ENCODE data around the gene CIBAR2. TPM values are rescaled to one million over a fixed set of nuclear protein-coding genes. Genes with fewer than 3 reads are reported as not detected.

Gene CIBAR2
- total RNA-seq, 4 donors from 2014 or later = not detected

- Histone ChIP-seq H3K27me3 (no peaks in the 10 kb centered on the region), H3K4me1 (no peaks in the 10 kb centered on the region), H3K36me3 (no peaks in the 10 kb centered on the region), H3K9me3 (no peaks in the 10 kb centered on the region), H3K27ac (no peak overlapping the region), H3K4me3 (replicated peaks in 1 of 3) (no peak overlapping the region)
- DNase-seq = no peak
- intact Hi-C loops (cut with DNase I) = no loop called here
- WGBS, 2 donors = 94 to 96% methylated on average over 16 of the region's 16 CpGs
- TF ChIP-seq POLR2A (IDR thresholded peaks at IDR 0.05) (no peak), CTCF (IDR thresholded peaks at IDR 0.05) (no peak)
Observed at GRCh38 chr16:85075236-85075924, 36.9 kb downstream of the CIBAR2 start.

- Histone ChIP-seq H3K4me3 (replicated peaks in 1 of 3) (no peak overlapping the region), H3K36me3 (no peaks in the 10 kb centered on the region), H3K4me1 (no peaks in the 10 kb centered on the region), H3K27me3 (no peaks in the 10 kb centered on the region), H3K9me3 (no peaks in the 10 kb centered on the region), H3K27ac (no peak overlapping the region)
- intact Hi-C loops (cut with DNase I) = no loop called here
- TF ChIP-seq CTCF (IDR thresholded peaks at IDR 0.05) (no peak), POLR2A (IDR thresholded peaks at IDR 0.05) (no peak)
- no peak for DNase-seq
- 95 to 96% methylated on average over 6 of the region's 6 CpGs for WGBS, 2 donors
Observed at GRCh38 chr16:85074225-85074914, 37.9 kb downstream of the CIBAR2 start.

GRCh38 chr16:85072947-85073346 is 39.3 kb downstream of the CIBAR2 start:
- Histone ChIP-seq H3K4me1 (no peaks in the 10 kb centered on the region), H3K27me3 (no peaks in the 10 kb centered on the region), H3K36me3 (no peaks in the 10 kb centered on the region), H3K9me3 (no peaks in the 10 kb centered on the region), H3K27ac (no peak overlapping the region), H3K4me3 (replicated peaks in 1 of 3) (no peak overlapping the region)
- TF ChIP-seq CTCF (IDR thresholded peaks at IDR 0.05) = no peak
- TF ChIP-seq POLR2A (IDR thresholded peaks at IDR 0.05) = no peak
- DNase-seq = no peak
- WGBS, 2 donors = 85 to 88% methylated on average over 13 of the region's 13 CpGs
- intact Hi-C loops (cut with DNase I) = no loop called here

GRCh38 chr16:85072076-85072860 is 40.0 kb downstream of the CIBAR2 start:
- H3K36me3 ChIP-seq = peaks cover 0 to 1% of the 10 kb centered on the region in 2 donors
- DNase-seq = no peak
- no peak overlapping the region for H3K4me3 ChIP-seq (replicated peaks in 1 of 3)
- no peaks in the 10 kb centered on the region for H3K4me1 ChIP-seq
- intact Hi-C loops (cut with DNase I) = no loop called here
- H3K27ac ChIP-seq = no peak overlapping the region
- H3K9me3 ChIP-seq = no peaks in the 10 kb centered on the region
- WGBS, 2 donors = 90 to 92% methylated on average over 8 of the region's 8 CpGs
- H3K27me3 ChIP-seq = no peaks in the 10 kb centered on the region
- TF ChIP-seq POLR2A (IDR thresholded peaks at IDR 0.05) (no peak), CTCF (IDR thresholded peaks at IDR 0.05) (no peak)
